ENCODE data around the gene MUC4. TPM values are rescaled to one million over a fixed set of nuclear protein-coding genes. Genes with fewer than 3 reads are reported as not detected.

MUC4 gene
- total RNA-seq, 1 donor from 2014 or later: not detected

DNA sequence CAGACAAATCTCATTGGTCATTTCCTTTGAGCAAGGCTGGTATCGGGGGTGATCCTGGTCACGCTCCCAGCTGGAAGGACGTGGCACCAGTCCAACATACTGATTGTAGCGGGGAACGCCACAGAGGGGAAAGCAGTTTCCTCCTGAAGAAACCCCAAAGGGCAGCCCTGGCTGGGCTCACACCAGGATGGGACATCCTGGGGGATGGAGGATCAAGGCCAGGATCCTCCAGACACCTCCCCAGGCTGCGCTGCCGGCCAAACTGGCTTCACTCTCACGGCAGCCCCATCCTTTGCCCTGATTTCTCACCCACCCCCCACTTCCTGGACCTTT is 54.3 kb downstream of the MUC4 start:
- Histone ChIP-seq H2AFZ (replicated peaks) (no peak overlapping the region), H3F3A (ENCODE audit: low read depth) (no peaks in the 10 kb centered on the region), H3K4me1 (no peaks in the 10 kb centered on the region), H3K9me3 (ENCODE audit: low read depth) (no peaks in the 10 kb centered on the region), H3K4me3 (no peak overlapping the region), H3K79me2 (ENCODE audit: low read depth) (no peaks in the 10 kb centered on the region), H3K36me3 (no peaks in the 10 kb centered on the region), H3K27ac (no peak overlapping the region), H3K27me3 (no peaks in the 10 kb centered on the region), H3K9ac (no peak overlapping the region), H3K4me2 (no peak overlapping the region), H4K20me1 (ENCODE audit: low read depth) (no peaks in the 10 kb centered on the region)
- no peak for DNase-seq (ENCODE audit: low spot score)
- H3K4me1 Mint-ChIP-seq: peaks cover 8% of the 10 kb centered on the region
- no peak overlapping the region for H3K4me3 Mint-ChIP-seq
- H3K27me3 Mint-ChIP-seq (ENCODE audit: insufficient read depth, low read depth): peaks cover 2% of the 10 kb centered on the region
- TF ChIP-seq EZH2phosphoT487 (IDR thresholded peaks at IDR 0.05) (no peak), EZH2 (IDR thresholded peaks at IDR 0.05) (no peak)
- TF ChIP-seq, protein P1, sequence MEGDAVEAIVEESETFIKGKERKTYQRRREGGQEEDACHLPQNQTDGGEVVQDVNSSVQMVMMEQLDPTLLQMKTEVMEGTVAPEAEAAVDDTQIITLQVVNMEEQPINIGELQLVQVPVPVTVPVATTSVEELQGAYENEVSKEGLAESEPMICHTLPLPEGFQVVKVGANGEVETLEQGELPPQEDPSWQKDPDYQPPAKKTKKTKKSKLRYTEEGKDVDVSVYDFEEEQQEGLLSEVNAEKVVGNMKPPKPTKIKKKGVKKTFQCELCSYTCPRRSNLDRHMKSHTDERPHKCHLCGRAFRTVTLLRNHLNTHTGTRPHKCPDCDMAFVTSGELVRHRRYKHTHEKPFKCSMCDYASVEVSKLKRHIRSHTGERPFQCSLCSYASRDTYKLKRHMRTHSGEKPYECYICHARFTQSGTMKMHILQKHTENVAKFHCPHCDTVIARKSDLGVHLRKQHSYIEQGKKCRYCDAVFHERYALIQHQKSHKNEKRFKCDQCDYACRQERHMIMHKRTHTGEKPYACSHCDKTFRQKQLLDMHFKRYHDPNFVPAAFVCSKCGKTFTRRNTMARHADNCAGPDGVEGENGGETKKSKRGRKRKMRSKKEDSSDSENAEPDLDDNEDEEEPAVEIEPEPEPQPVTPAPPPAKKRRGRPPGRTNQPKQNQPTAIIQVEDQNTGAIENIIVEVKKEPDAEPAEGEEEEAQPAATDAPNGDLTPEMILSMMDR (IDR thresholded peaks at IDR 0.05): no peak
- H3K9me3 Mint-ChIP-seq: no peaks in the 10 kb centered on the region
- no peak overlapping the region for H3K27ac Mint-ChIP-seq
- H3K36me3 Mint-ChIP-seq: peaks cover 1% of the 10 kb centered on the region

DNA sequence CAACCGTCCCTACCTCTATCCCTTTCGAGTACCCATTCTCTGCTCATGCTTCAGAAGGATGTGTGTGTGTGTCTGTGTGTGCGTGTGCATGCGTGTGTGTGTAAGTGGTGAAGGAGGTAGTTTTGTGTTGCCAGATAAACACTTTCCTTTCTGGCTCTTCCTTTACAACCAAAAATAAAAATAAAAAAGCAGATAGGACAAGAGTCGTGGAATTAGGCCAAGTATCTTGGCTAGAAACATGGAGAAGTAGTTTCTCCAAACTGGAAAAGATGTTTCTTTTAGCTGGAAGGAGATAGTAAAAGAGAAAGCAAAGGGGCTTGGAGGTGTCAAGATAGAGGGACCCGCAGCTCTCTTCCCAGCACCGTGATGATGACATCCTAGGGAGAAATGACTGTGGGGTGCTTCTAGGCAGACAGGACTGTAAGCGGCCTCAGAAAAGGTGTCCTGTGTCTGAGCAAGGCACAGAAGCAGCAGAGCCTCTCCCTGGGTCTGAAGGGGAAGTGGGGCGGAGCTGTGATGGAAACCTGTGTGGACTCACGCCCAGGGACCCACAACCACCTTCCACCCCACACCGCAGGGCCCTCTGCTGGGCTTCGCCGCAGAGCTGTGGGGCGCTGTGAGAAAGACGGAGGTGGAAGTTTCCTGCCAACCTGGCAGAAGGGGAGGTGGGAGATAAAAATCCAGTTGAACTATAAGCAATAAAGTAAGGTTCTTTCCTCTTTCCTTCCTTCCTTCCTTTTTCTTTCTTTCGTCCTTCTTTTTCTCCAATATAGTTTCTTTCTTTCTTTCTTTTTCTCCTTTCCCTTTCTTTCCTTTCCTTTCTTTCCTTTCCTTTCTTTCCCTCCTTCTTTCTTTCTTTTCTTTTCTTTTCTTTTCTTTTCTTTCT is 55.7 kb downstream of the MUC4 start:
- Mint-ChIP-seq H3K36me3 (peaks cover 1% of the 10 kb centered on the region), H3K27me3 (ENCODE audit: insufficient read depth, low read depth) (peaks cover 2% of the 10 kb centered on the region), H3K9me3 (no peaks in the 10 kb centered on the region), H3K27ac (no peak overlapping the region), H3K4me3 (no peak overlapping the region), H3K4me1 (peaks cover 8% of the 10 kb centered on the region)
- Histone ChIP-seq H3K79me2 (ENCODE audit: low read depth) (no peaks in the 10 kb centered on the region), H3K27ac (no peak overlapping the region), H3F3A (ENCODE audit: low read depth) (no peaks in the 10 kb centered on the region), H3K9ac (no peak overlapping the region), H3K4me1 (no peaks in the 10 kb centered on the region), H3K9me3 (ENCODE audit: low read depth) (no peaks in the 10 kb centered on the region), H3K4me2 (no peak overlapping the region), H3K27me3 (no peaks in the 10 kb centered on the region), H2AFZ (replicated peaks) (no peak overlapping the region), H3K4me3 (no peak overlapping the region), H3K36me3 (no peaks in the 10 kb centered on the region), H4K20me1 (ENCODE audit: low read depth) (no peaks in the 10 kb centered on the region)
- DNase-seq (ENCODE audit: low spot score): no peak
- TF ChIP-seq EZH2phosphoT487 (IDR thresholded peaks at IDR 0.05) (no peak), EZH2 (IDR thresholded peaks at IDR 0.05) (no peak)
- TF ChIP-seq, protein P1 (IDR thresholded peaks at IDR 0.05): no peak

DNA sequence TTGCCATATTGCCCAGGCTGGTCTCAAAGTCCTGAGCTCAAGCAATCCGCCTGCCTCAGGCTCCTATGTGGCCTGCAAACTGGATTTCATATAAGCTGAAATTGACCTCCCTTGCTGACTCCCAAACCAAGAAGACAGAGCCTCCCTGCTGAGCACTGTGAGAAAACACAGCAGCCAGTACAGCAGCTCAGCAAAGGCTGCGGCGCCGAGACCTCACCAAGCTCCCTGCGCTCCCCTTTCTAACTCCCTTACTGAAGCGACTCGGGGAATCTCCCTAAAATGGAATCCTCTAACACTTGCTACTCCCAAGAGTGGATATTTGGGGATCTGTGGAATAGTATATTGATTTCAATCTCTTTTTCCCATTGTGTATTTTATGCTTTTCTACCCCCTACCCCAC is 56.3 kb downstream of the MUC4 start:
- Histone ChIP-seq H3K4me2 (no peak overlapping the region), H4K20me1 (ENCODE audit: low read depth) (no peaks in the 10 kb centered on the region), H3K79me2 (ENCODE audit: low read depth) (no peaks in the 10 kb centered on the region), H3K9me3 (ENCODE audit: low read depth) (no peaks in the 10 kb centered on the region), H3K36me3 (no peaks in the 10 kb centered on the region), H2AFZ (replicated peaks) (no peak overlapping the region), H3K4me3 (no peak overlapping the region), H3K27me3 (no peaks in the 10 kb centered on the region), H3K4me1 (no peaks in the 10 kb centered on the region), H3F3A (ENCODE audit: low read depth) (no peaks in the 10 kb centered on the region), H3K27ac (no peak overlapping the region), H3K9ac (no peak overlapping the region)
- no peak overlapping the region for H3K27ac Mint-ChIP-seq
- H3K27me3 Mint-ChIP-seq (ENCODE audit: insufficient read depth, low read depth): peaks cover 2% of the 10 kb centered on the region
- H3K4me1 Mint-ChIP-seq: peaks cover 8% of the 10 kb centered on the region
- peaks cover 1% of the 10 kb centered on the region for H3K36me3 Mint-ChIP-seq
- no peak for TF ChIP-seq EZH2phosphoT487 (IDR thresholded peaks at IDR 0.05)
- TF ChIP-seq, protein P1 (IDR thresholded peaks at IDR 0.05): no peak
- no peak for TF ChIP-seq EZH2 (IDR thresholded peaks at IDR 0.05)
- H3K9me3 Mint-ChIP-seq: no peaks in the 10 kb centered on the region
- no peak for DNase-seq (ENCODE audit: low spot score)
- peak overlapping the region; percentile 36 for H3K4me3 Mint-ChIP-seq

Measured in neural progenitor cell (in vitro differentiated cells).